ENCODE data around the gene CNKSR2. TPM values are rescaled to one million over a fixed set of nuclear protein-coding genes. Genes with fewer than 3 reads are reported as not detected.

CNKSR2 gene
- total RNA-seq, 1 donor from 2014 or later: 54.5 TPM

- TF ChIP-seq EZH2 (IDR thresholded peaks at IDR 0.05) (no peak), CTCF (IDR thresholded peaks at IDR 0.05) (no peak), EZH2phosphoT487 (IDR thresholded peaks at IDR 0.05) (no peak)
- no peaks in the 10 kb centered on the region for H3K36me3 ChIP-seq
- no peak overlapping the region for H3K4me2 ChIP-seq
- peaks cover 38% of the 10 kb centered on the region for H3K79me2 ChIP-seq (ENCODE audit: low read depth)
- no peaks in the 10 kb centered on the region for H3K9me3 Mint-ChIP-seq
- no peaks in the 10 kb centered on the region for H3K27me3 ChIP-seq
- peaks cover 2% of the 10 kb centered on the region for H3K27me3 Mint-ChIP-seq (ENCODE audit: insufficient read depth, low read depth)
- H3K4me1 ChIP-seq: no peaks in the 10 kb centered on the region
- H3K9me3 ChIP-seq (ENCODE audit: low read depth): peaks cover 7% of the 10 kb centered on the region
- no peak overlapping the region for H3K4me3 ChIP-seq
- DNase-seq (ENCODE audit: low spot score): no peak
- peaks cover 5% of the 10 kb centered on the region for H3K36me3 Mint-ChIP-seq
- no peak overlapping the region for H3K27ac Mint-ChIP-seq
- H3K4me3 Mint-ChIP-seq: no peak overlapping the region
- no peaks in the 10 kb centered on the region for H4K20me1 ChIP-seq (ENCODE audit: low read depth)
- no peaks in the 10 kb centered on the region for H3F3A ChIP-seq (ENCODE audit: low read depth)
- H2AFZ ChIP-seq (replicated peaks): no peak overlapping the region
- H3K4me1 Mint-ChIP-seq: no peaks in the 10 kb centered on the region
- H3K9ac ChIP-seq: no peak overlapping the region
- H3K27ac ChIP-seq: no peak overlapping the region
Measured at GRCh38 chrX:21427086-21427485, 52.9 kb downstream of the CNKSR2 start.

GRCh38 chrX:21437036-21437435, 62.8 kb downstream of the CNKSR2 start:
- no peaks in the 10 kb centered on the region for H3K27me3 Mint-ChIP-seq (ENCODE audit: insufficient read depth, low read depth)
- H3K4me1 Mint-ChIP-seq: no peaks in the 10 kb centered on the region
- Histone ChIP-seq H3K27me3 (no peaks in the 10 kb centered on the region), H2AFZ (replicated peaks) (no peak overlapping the region), H3K9ac (no peak overlapping the region), H3K36me3 (peaks cover 4% of the 10 kb centered on the region), H3K4me3 (no peak overlapping the region), H3F3A (ENCODE audit: low read depth) (no peaks in the 10 kb centered on the region), H3K9me3 (ENCODE audit: low read depth) (no peaks in the 10 kb centered on the region), H3K4me2 (no peak overlapping the region), H4K20me1 (ENCODE audit: low read depth) (no peaks in the 10 kb centered on the region), H3K79me2 (ENCODE audit: low read depth) (no peaks in the 10 kb centered on the region), H3K4me1 (no peaks in the 10 kb centered on the region), H3K27ac (no peak overlapping the region)
- TF ChIP-seq EZH2 (IDR thresholded peaks at IDR 0.05) (no peak), EZH2phosphoT487 (IDR thresholded peaks at IDR 0.05) (no peak), CTCF (IDR thresholded peaks at IDR 0.05) (no peak)
- no peak overlapping the region for H3K27ac Mint-ChIP-seq
- H3K9me3 Mint-ChIP-seq: no peaks in the 10 kb centered on the region
- H3K36me3 Mint-ChIP-seq: no peaks in the 10 kb centered on the region
- no peak overlapping the region for H3K4me3 Mint-ChIP-seq
- DNase-seq (ENCODE audit: low spot score): no peak

- Mint-ChIP-seq H3K4me3 (no peak overlapping the region), H3K9me3 (no peaks in the 10 kb centered on the region), H3K27ac (no peak overlapping the region), H3K36me3 (no peaks in the 10 kb centered on the region), H3K4me1 (no peaks in the 10 kb centered on the region), H3K27me3 (ENCODE audit: insufficient read depth, low read depth) (no peaks in the 10 kb centered on the region)
- no peaks in the 10 kb centered on the region for H3F3A ChIP-seq (ENCODE audit: low read depth)
- H3K9me3 ChIP-seq (ENCODE audit: low read depth): no peaks in the 10 kb centered on the region
- TF ChIP-seq CTCF (IDR thresholded peaks at IDR 0.05) (no peak), EZH2 (IDR thresholded peaks at IDR 0.05) (no peak), EZH2phosphoT487 (IDR thresholded peaks at IDR 0.05) (no peak)
- no peak overlapping the region for H2AFZ ChIP-seq (replicated peaks)
- no peaks in the 10 kb centered on the region for H3K79me2 ChIP-seq (ENCODE audit: low read depth)
- no peaks in the 10 kb centered on the region for H3K27me3 ChIP-seq
- H3K4me2 ChIP-seq: no peak overlapping the region
- no peak overlapping the region for H3K4me3 ChIP-seq
- no peaks in the 10 kb centered on the region for H3K4me1 ChIP-seq
- no peak overlapping the region for H3K27ac ChIP-seq
- H4K20me1 ChIP-seq (ENCODE audit: low read depth): no peaks in the 10 kb centered on the region
- peaks cover 6% of the 10 kb centered on the region for H3K36me3 ChIP-seq
- no peak for DNase-seq (ENCODE audit: low spot score)
- no peak overlapping the region for H3K9ac ChIP-seq
Measured at GRCh38 chrX:21438792-21439191, 64.6 kb downstream of the CNKSR2 start.

Measured in neural progenitor cell (in vitro differentiated cells).